IPS-20b (cell line): ENCODE measurements around the gene ZC3H13.

Source experiments
- H3K27ac ChIP-seq: one replicate; pipeline ENCODE4 v1.5.1; 2013; ENCODE audit warnings: low read length
- H3K27me3 ChIP-seq: 2 replicates; pipeline ENCODE4 v1.6.1; 2013; ENCODE audit warnings: mild to moderate bottlenecking, low read length, inconsistent platforms; ENCODE audit not compliant: insufficient read depth
- H3K36me3 ChIP-seq: 2 replicates; pipeline ENCODE4 v1.6.1; 2013; ENCODE audit warnings: low read depth, mild to moderate bottlenecking, inconsistent platforms, low read length, moderate library complexity; ENCODE audit not compliant: insufficient read depth
- H3K4me1 ChIP-seq: 2 replicates; pipeline ENCODE4 v1.6.1; 2013; ENCODE audit warnings: mild to moderate bottlenecking, control low read depth, inconsistent platforms, low read length, moderate library complexity; ENCODE audit not compliant: insufficient read depth
- H3K4me3 ChIP-seq: 2 replicates; pipeline ENCODE4 v1.5.1; 2013; ENCODE audit warnings: mild to moderate bottlenecking, low read length, inconsistent platforms
- H3K9ac ChIP-seq: 2 replicates; pipeline ENCODE4 v1.6.1; 2013; ENCODE audit warnings: low read depth, mild to moderate bottlenecking, inconsistent platforms, low read length, moderate library complexity
- H3K9me3 ChIP-seq: 2 replicates; pipeline ENCODE4 v1.6.1; 2013; ENCODE audit warnings: mild to moderate bottlenecking, low read depth, low read length, inconsistent platforms; ENCODE audit not compliant: insufficient read depth

ZC3H13 gene

GRCh38 chr13:45909089-45909488, 143.5 kb downstream of the ZC3H13 start:
- H3K4me3 ChIP-seq = no peak overlapping the region
- no peaks in the 10 kb centered on the region for H3K4me1 ChIP-seq
- H3K27ac ChIP-seq = no peak overlapping the region
- no peaks in the 10 kb centered on the region; the same call in 1 of the 2 replicates for H3K9me3 ChIP-seq
- H3K36me3 ChIP-seq = no peaks in the 10 kb centered on the region
- H3K27me3 ChIP-seq = no peaks in the 10 kb centered on the region
- H3K9ac ChIP-seq = no peak overlapping the region

GRCh38 chr13:45907503-45907902, 145.0 kb downstream of the ZC3H13 start:
- no peaks in the 10 kb centered on the region; the same call in 1 of the 2 replicates for H3K9me3 ChIP-seq
- H3K4me1 ChIP-seq = no peaks in the 10 kb centered on the region
- no peaks in the 10 kb centered on the region for H3K27me3 ChIP-seq
- no peak overlapping the region for H3K9ac ChIP-seq
- no peak overlapping the region for H3K4me3 ChIP-seq
- H3K36me3 ChIP-seq = no peaks in the 10 kb centered on the region
- H3K27ac ChIP-seq = no peak overlapping the region
